HG02981 (cell line): ENCODE measurements around the gene MDC1.
"Not testable (repeated sequence)": the region's sequence is repeated elsewhere in the genome, so short reads cannot be mapped to it uniquely, and the experiment has no call there.

Source experiments
- ATAC-seq: cut with Tn5 transposase; IDR thresholded peaks from one replicate; pipeline ENCODE4 v1.9.1; 2021; ENCODE audit warnings: mild to moderate bottlenecking, moderate library complexity; ENCODE audit not compliant: unreplicated experiment

The MDC1 gene

GRCh38 chr6:30683183-30683979, 33.7 kb downstream of the MDC1 start:
- no peak for ATAC-seq

DNA sequence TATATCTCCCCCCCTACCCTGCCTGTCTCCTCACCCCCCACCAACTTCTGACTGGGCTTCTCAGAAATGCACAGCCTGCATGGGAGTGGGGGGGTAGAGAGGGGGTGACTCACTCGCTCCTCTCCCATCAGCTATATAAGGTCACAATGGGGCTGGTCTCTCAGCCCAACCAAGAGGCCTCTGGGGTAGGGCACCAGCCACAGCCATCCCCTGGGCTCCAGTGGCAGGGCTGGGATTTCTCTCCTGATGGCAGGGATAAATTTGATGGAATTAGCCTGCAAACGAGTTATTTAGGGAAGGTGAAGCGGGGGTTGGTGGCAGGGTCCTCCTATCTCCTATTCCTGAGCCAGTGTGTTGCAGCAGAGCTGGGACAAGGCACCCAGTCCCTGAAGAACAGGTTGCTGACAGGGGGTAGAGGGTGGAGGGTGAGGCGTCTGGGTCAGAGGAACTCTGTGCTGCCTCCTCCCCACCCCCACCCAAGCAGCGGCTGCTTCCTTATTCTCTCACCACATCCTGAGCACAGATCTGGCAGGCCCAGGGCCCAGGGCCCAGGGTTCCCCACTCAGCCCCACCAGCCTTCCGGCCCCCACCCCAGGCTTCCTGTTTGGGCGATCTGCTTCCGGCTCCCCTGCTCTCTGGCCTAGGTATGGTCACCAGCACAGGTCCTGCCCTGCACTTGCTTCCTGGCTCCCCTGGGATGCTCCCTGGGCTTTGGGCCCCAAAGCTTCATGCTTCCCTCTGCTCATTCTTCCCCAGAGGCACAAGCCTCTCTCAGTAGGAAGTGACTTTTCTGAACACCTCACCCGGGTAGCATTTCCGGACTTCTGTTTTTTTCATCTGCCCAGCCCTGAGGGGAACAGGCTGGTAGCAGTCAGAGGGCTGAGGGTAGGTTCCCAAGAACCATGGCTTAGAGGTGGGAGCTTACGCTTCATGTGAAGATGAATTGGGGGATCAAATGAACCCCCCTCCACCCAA, 34.7 kb downstream of the MDC1 start:
- ATAC-seq = peak; percentile 33

DNA sequence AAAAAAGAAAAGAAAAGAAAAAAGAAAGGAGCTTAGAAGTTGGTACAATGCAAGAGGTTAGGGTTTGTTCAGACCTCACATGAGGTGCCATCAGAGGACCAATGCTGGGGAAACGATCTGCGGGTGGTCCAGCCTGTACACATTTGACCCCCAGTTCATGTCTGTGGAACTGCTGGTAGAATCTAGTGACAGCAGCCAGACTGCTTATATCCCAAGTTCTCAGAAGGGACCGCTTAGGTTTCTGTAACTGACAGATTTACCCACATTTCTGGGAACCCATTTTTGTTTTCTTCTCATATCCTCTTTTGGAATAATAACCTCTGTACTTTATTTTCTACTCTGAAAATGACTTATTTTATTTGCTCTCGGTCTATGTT, 35.3 kb downstream of the MDC1 start:
- ATAC-seq = no peak

- ATAC-seq = no peak
Measured at GRCh38 chr6:30679765-30680535, 37.1 kb downstream of the MDC1 start.

DNA sequence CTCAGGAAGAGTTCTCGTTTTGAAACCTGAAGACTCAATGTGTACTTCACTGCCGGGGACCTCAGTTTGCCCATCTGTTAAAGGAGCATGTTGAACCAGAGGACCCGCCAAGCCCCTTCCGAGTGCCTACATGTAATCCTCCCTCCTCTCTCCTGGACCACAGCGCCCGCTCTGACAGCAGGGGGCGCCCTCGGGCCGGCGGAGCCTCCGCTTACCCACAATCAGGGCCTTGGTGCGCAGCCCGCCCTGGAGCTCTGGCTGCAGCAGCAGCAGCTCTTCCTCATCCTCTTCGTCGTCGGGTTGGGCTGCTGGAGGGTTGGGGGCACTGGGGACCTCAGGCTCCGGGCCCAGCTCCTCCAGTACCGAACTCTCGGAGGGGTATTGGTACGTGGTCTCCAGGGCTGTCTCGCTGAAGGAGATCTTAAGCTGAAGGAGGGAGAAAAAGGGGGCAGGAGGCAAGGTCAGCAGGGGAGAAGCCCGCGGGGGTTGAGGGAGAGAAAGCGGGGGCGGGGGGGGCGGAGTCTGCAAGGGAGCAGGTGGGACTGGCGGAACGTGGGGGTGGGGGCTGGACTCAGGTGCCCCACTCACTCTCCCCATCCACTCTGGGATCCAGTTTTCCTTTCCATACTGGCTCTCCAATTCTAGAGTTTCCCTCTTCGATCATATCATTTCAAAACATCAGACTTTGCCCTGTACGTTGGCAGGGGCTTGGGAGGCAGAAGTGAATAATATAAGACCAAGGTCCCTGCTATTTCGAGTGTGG, 37.9 kb downstream of the MDC1 start:
- no peak for ATAC-seq

- ATAC-seq = no peak
Measured at GRCh38 chr6:30676660-30677285, 40.3 kb downstream of the MDC1 start.

DNA sequence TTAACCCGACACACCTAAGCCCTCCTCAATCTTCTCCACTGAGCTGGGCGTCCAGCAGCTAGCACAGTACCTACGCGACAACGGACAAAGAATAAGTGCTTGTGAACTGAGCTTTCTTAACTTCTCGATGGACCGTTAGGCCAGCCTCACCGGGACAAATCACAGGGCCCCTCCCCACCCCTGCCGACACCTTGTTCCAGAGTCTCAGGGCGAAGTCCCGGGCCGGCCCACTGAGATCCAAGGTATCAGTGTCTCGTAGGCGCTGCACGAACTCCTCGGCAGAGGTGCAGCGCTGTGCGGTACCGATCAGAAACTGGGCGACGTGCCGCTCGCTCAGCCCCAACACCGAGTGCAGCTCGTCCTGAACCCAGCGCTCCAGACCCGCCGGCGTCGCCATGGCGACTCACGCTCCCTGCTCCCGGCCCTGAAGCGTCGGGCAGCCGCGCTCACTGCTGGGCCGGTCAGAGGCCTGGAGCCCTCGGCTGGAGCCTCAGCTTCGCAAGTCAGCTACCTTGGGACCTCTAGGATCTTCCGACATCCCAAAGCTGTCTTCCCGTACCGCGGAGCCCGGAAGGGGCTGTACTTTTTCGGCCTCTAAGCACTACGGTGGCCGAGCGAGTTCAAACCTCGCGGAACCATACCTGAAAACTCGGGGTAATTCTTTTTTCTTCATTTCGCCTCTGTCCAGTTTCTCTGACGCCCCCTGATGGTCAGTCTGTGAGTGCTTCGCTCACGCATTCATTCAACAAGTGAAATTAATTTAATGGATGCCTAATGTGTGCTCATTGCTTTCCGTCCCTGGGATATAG, 44.4 kb downstream of the MDC1 start, which contains the start of gene DHX16:
TSS of gene DHX16 (minus strand) at position 562 of the 809 bp plus-strand sequence. CDS start at position 397, 165 bp downstream.
- peak; percentile 69 for ATAC-seq

DNA sequence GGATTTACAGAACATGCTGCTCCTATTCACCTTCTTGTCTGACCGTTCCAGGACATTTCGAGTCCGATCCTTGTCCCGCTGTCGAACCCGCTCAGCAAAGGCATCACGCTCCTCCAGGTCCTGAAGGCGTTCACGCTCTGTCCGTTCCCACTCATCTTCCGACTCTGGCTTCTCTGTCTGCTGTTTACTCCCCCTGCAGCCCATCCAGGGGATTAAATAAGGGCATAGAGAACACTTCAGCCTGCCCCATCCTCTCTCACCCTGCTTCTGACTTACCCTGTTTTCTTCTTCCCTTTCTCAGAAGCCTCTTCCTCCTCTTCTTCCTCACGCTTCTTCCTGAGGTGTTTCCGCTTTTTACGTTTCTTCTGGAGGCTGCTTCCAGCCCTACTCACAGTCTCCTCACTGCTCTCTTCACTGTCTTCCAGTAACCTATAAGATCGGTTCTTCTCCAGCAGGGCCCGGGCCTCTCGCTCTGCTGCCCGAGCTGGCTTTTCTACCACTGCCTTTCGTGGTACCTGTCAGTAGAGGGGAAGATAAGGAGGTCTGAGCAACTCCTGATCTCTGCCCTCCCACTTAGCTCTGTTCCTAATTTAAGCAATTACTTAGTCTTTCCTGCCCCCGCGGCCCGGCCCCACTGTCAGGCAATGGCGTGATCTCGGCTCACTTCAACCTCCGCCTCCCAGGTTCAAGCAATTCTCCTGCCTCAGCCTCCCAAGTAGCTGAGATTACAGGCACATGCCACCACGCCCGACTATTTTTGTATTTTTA, 46.1 kb downstream of the MDC1 start:
- no peak for ATAC-seq

DNA sequence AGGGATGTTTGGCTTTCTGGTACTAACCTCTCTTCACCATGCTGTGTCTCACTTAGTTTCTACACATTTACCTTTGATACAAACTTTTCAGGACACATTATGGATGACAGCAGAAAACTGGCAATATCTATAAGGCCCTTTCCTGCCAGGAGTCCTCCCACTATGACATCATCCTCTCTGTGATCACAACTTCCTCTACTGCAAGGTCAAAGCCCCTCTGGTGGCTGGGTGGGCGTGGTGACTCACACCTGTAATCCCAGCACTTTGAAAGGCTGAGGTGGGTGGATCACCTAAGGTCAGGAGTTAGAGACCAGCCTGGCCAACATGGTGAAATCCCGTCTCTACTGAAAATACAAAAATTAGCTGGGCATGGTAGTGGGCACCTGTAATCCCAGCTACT, 50.8 kb downstream of the MDC1 start:
- ATAC-seq = not testable (repeated sequence)

DNA sequence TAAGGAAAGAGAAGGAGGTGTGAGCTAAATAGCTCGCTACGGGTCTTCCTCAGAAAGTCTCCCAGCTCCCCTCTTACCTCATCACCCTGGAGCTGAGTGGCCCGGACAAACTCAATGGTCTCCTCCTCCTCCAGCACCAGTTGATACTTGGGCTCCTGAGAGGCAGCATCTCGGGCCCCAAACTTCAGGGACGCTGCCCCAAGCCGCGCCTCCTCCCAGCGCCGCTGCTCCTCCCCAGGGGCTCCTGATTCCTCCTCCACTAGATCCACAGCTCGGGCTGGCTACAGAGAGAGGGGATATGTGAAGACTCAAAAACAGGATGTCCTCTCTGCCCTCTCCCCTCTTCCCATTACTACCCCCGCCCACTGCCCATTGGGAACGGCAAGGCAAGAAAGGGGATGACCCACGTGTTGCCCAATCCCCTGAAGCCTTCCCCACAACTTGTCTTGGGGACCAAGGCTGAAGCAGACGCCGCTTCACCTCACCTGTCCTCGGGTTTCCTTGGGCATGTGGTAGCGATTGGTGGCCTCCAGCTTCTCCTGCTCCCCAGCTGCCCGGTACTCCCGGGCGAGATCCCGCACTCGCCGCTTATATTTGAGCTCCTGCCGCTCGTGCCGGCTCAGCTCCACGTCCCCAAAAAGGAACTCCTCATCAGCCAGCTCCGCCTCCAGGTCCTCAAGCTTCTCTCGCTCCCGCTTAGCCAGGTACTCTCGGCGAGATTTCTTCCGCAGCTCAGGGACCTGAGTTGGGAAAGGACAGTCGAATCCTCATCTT, 51.9 kb downstream of the MDC1 start:
- ATAC-seq = no peak

- not testable (repeated sequence) for ATAC-seq
Measured at GRCh38 chr6:30657922-30658321, 59.2 kb downstream of the MDC1 start.

DNA sequence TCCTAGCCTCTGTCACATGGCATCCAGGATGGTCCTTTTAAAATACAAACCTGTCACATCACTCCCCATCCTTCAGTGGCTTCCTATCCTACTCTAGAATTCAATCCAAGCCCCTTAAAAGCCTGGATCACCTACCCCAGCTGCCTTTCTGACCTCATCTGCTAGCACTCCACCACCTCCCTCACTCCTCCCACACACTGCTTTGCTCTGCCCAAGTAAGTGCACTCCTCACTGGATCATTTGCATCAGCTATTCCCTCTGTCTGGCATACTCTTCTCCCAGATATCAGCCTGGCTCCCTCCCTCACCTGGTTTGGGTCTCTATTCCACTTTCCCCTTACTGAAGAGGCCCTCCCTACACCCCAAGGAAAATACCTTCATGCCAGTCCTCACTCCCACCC, 59.6 kb downstream of the MDC1 start:
- no peak for ATAC-seq

DNA sequence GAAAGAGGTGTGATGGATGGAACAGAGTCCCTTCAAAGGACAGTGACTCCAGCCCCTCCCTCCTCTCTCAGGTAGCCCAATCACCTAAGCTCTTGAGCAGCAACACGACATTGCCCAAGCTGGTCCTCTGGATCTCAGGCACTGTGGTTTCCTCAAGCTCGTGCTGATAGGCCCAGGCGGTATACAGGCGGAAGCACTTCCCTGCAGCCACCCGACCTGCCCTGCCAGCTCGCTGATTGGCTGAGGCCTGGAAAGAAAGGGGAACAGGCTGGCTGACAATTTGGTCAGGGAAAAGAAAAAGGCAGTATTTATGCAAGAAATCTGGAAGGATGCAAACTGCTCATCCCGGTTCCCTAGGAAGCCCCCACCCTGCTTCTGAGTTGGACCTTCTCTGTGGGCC, 60.6 kb downstream of the MDC1 start:
- no peak for ATAC-seq

DNA sequence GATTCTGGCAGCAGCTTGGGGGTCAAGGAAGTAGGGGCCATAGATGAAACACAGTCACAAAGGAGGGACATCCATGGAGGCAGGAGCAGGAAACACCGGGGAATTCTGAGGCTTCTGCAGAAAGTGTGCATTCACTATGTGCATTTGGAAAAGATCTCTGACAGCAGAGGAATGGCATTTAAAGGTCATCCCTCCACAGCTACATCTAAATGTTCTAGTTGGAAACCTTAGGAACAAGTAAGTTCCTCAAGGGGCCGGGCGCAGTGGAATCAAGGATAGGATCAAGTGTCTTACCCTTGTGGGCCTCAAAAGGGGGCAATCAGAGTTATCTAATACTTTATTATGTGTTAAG, 61.4 kb downstream of the MDC1 start:
- ATAC-seq = no peak

- ATAC-seq = no peak
Measured at GRCh38 chr6:30654798-30655742, 62.0 kb downstream of the MDC1 start.

- no peak for ATAC-seq
Measured at GRCh38 chr6:30651143-30651542, 65.9 kb downstream of the MDC1 start.
